GM12874 (cell line): ENCODE data around the gene S100A1.

Experiments
- TF ChIP-seq, protein P1 (sequence below): IDR thresholded peaks from 2 replicates; pipeline ENCODE4 v1.5.1; 2011; ENCODE audit warnings: low read depth, mild to moderate bottlenecking, control low read depth, low read length, moderate library complexity; ENCODE audit not compliant: insufficient read depth

S100A1 gene

GRCh38 chr1:153629343-153629665 is 1.1 kb downstream of the S100A1 start:
- TF ChIP-seq, protein P1, sequence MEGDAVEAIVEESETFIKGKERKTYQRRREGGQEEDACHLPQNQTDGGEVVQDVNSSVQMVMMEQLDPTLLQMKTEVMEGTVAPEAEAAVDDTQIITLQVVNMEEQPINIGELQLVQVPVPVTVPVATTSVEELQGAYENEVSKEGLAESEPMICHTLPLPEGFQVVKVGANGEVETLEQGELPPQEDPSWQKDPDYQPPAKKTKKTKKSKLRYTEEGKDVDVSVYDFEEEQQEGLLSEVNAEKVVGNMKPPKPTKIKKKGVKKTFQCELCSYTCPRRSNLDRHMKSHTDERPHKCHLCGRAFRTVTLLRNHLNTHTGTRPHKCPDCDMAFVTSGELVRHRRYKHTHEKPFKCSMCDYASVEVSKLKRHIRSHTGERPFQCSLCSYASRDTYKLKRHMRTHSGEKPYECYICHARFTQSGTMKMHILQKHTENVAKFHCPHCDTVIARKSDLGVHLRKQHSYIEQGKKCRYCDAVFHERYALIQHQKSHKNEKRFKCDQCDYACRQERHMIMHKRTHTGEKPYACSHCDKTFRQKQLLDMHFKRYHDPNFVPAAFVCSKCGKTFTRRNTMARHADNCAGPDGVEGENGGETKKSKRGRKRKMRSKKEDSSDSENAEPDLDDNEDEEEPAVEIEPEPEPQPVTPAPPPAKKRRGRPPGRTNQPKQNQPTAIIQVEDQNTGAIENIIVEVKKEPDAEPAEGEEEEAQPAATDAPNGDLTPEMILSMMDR: no peak

GRCh38 chr1:153629971-153630370 is 1.7 kb downstream of the S100A1 start:
- TF ChIP-seq, protein P1: no peak

DNA sequence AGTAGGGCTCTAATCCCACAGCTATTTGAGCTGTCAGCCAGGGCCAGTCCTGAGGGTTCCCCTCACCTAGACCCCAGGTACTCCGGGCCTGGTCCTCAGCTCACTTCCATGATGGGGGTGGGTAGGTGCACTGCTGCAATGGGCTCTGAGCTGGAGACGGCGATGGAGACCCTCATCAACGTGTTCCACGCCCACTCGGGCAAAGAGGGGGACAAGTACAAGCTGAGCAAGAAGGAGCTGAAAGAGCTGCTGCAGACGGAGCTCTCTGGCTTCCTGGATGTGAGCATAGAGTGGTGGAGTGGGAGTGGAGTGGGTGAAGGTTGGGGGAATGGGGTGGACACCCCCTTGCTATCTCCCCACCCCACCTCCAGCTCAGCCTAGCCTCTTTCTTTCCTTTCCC is 2.1 kb downstream of the S100A1 start:
- TF ChIP-seq, protein P1: no peak

- TF ChIP-seq, protein P1: no peak
Observed at GRCh38 chr1:153631047-153632022, 3.1 kb downstream of the S100A1 start.

DNA sequence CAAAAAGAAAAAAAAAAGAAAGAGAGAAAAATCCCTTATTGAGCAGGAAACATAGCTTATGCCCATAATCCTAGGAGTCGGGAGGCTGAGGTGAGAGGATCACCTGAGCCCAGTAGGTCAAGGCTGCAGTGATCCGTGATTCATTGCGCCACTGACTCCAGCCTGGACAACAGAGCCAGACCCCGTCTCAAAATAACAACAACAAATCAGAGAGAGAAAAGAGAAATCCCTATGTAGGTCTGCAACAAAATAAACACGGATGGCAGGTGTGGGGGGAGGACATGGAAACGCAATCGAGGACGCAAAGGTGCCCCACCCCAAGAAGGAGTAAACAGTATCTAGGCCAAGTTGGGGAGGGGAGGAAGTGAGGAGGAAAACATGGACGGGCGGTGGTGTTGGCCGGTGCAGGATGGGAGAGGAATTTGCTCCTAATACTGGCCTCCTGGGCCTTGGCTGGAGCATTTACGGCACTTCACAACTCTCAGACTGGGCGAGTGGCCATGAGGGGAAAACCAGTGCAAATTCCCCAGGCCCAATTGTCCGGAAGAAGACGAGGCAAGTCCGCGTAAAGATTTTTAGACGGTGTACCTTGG is 5.0 kb downstream of the S100A1 start:
- TF ChIP-seq, protein P1: no peak

- TF ChIP-seq, protein P1: no peak
Observed at GRCh38 chr1:153633754-153634665, 5.8 kb downstream of the S100A1 start, which contains the start of gene CHTOP. Gene CHTOP, plus strand, starts transcription at chr1:153634066. Its CDS starts 2,523 bp downstream, at chr1:153636589.

- TF ChIP-seq, protein P1: no peak
Observed at GRCh38 chr1:153635872-153636271, 7.6 kb downstream of the S100A1 start.
